Fibroblast of mammary gland (primary cell): ENCODE measurements around the gene ZNF532.

ENCODE experiments used
- DNase-seq: peaks from one replicate; pipeline ENCODE4 v3.0.0-alpha.2; 2010; ENCODE audit warnings: low read depth
- H3K4me3 ChIP-seq: 2 replicates; pipeline ENCODE4 v1.5.1; 2011; ENCODE audit warnings: low read depth, mild to moderate bottlenecking, low read length, moderate library complexity; ENCODE audit not compliant: control insufficient read depth
- CTCF ChIP-seq: conservative IDR thresholded peaks from 2 replicates; pipeline ENCODE4 v1.5.1; 2011; ENCODE audit warnings: low read depth, low read length, inconsistent platforms; ENCODE audit not compliant: control insufficient read depth, insufficient read depth

The ZNF532 gene

GRCh38 chr18:58996131-58996641, 131.5 kb downstream of the ZNF532 start:
- peak; percentile 94 for DNase-seq
- no peak overlapping the region for H3K4me3 ChIP-seq
- no peak for TF ChIP-seq CTCF

GRCh38 chr18:58996696-58997095, 132.0 kb downstream of the ZNF532 start:
- no peak overlapping the region for H3K4me3 ChIP-seq
- DNase-seq, result no peak
- TF ChIP-seq CTCF, result no peak

GRCh38 chr18:58997811-58998337, 133.2 kb downstream of the ZNF532 start:
- peak; percentile 95 for DNase-seq
- H3K4me3 ChIP-seq, result no peak overlapping the region
- TF ChIP-seq CTCF, result no peak

- H3K4me3 ChIP-seq, result peak overlapping the region; percentile 35
- peak; percentile 89 for DNase-seq
These were observed 133.9 kb downstream of the ZNF532 start for GRCh38 chr18:58998401-58999203.

GRCh38 chr18:59001166-59001565, 136.5 kb downstream of the ZNF532 start:
- H3K4me3 ChIP-seq, result no peak overlapping the region
- DNase-seq, result no peak
- TF ChIP-seq CTCF, result no peak

More at GRCh38 chr18:58998401-58999203, 133.9 kb downstream of the ZNF532 start:
- no peak for TF ChIP-seq CTCF

- no peak overlapping the region for H3K4me3 ChIP-seq
- no peak for DNase-seq
- TF ChIP-seq CTCF, result no peak
These were observed 137.0 kb downstream of the ZNF532 start for GRCh38 chr18:59001721-59002120.
